Stomach smooth muscle (tissue), 2 donors: ENCODE measurements around the gene PALMD.

Experiments
- H3K27ac ChIP-seq: one replicate; pipeline ENCODE4 v1.7.0; 2013; ENCODE audit warnings: mild to moderate bottlenecking, low read length, inconsistent platforms
- H3K27me3 ChIP-seq, 2 donors: one replicate each; pipeline ENCODE4 v1.7.0; 2013; ENCODE audit warnings: low read length in 2 of 2; ENCODE audit not compliant: insufficient read depth in 2 of 2, control insufficient read depth in 1 of 2
- H3K36me3 ChIP-seq, 2 donors: one replicate each; pipeline ENCODE4 v1.7.0; 2013; ENCODE audit warnings: low read length in 2 of 2; ENCODE audit not compliant: control insufficient read depth in 2 of 2, insufficient read depth in 2 of 2
- H3K4me1 ChIP-seq: one replicate; pipeline ENCODE4 v1.7.0; 2013; ENCODE audit warnings: low read length; ENCODE audit not compliant: control insufficient read depth, insufficient read depth
- H3K4me3 ChIP-seq, 2 donors: one replicate each; pipeline ENCODE4 v1.7.0; 2013; ENCODE audit warnings: low read length in 2 of 2
- H3K9ac ChIP-seq, 2 donors: one replicate each; pipeline ENCODE4 v1.7.0; 2013; ENCODE audit warnings: low read length in 2 of 2, mild to moderate bottlenecking in 1 of 2
- H3K9me3 ChIP-seq, 2 donors: one replicate each; pipeline ENCODE4 v1.7.0; 2013; ENCODE audit warnings: low read length in 2 of 2; ENCODE audit not compliant: control insufficient read depth in 2 of 2
- donor health status: healthy.
- donor health status: Pancreatic carcinoma.

Gene PALMD

GRCh38 chr1:99645699-99646531 lies at the start of gene PALMD:
TSS of gene PALMD (plus strand) at chr1:99646113. CDS start at chr1:99646318, 205 bp downstream.
- H3K9ac ChIP-seq = peak within 1 kb of the TSS; percentile 16 to 48
- H3K36me3 ChIP-seq = no peaks in the 10 kb centered on the region
- no peaks in the 10 kb centered on the region for H3K9me3 ChIP-seq
- no peaks in the 10 kb centered on the region for H3K27me3 ChIP-seq
- H3K4me1 ChIP-seq = peaks cover 3% of the 10 kb centered on the region
- peak within 1 kb of the TSS; percentile 51 to 70 for H3K4me3 ChIP-seq
- H3K27ac ChIP-seq = peak within 1 kb of the TSS; percentile 46

- H3K4me3 ChIP-seq = no peak overlapping the region
- H3K27me3 ChIP-seq = no peaks in the 10 kb centered on the region
- no peaks in the 10 kb centered on the region for H3K36me3 ChIP-seq
- no peak overlapping the region for H3K27ac ChIP-seq
- H3K4me1 ChIP-seq = no peaks in the 10 kb centered on the region
- H3K9me3 ChIP-seq = no peaks in the 10 kb centered on the region
- no peak overlapping the region for H3K9ac ChIP-seq
These were observed 47.0 kb upstream of the PALMD start for GRCh38 chr1:99598738-99599411.

- Histone ChIP-seq H3K36me3 (no peaks in the 10 kb centered on the region), H3K9me3 (no peaks in the 10 kb centered on the region), H3K4me3 (no peak overlapping the region), H3K9ac (no peak overlapping the region), H3K4me1 (no peaks in the 10 kb centered on the region), H3K27ac (no peak overlapping the region), H3K27me3 (no peaks in the 10 kb centered on the region)
These were observed 46.2 kb upstream of the PALMD start for GRCh38 chr1:99599678-99600175.

- Histone ChIP-seq H3K36me3 (no peaks in the 10 kb centered on the region), H3K27me3 (no peaks in the 10 kb centered on the region), H3K9ac (no peak overlapping the region), H3K4me1 (no peaks in the 10 kb centered on the region), H3K9me3 (no peaks in the 10 kb centered on the region), H3K27ac (no peak overlapping the region), H3K4me3 (no peak overlapping the region)
These were observed 45.1 kb upstream of the PALMD start for GRCh38 chr1:99600782-99601181.

GRCh38 chr1:99601208-99601607 lies 44.7 kb upstream of the PALMD start:
- Histone ChIP-seq H3K36me3 (no peaks in the 10 kb centered on the region), H3K9ac (no peak overlapping the region), H3K4me1 (no peaks in the 10 kb centered on the region), H3K27me3 (no peaks in the 10 kb centered on the region), H3K27ac (no peak overlapping the region), H3K9me3 (no peaks in the 10 kb centered on the region), H3K4me3 (no peak overlapping the region)

- Histone ChIP-seq H3K27me3 (no peaks in the 10 kb centered on the region), H3K27ac (no peak overlapping the region), H3K36me3 (no peaks in the 10 kb centered on the region), H3K9ac (no peak overlapping the region), H3K9me3 (no peaks in the 10 kb centered on the region), H3K4me3 (no peak overlapping the region), H3K4me1 (no peaks in the 10 kb centered on the region)
These were observed 44.1 kb upstream of the PALMD start for GRCh38 chr1:99601709-99602403.

- Histone ChIP-seq H3K4me1 (no peaks in the 10 kb centered on the region), H3K9ac (no peak overlapping the region), H3K4me3 (no peak overlapping the region), H3K9me3 (no peaks in the 10 kb centered on the region), H3K36me3 (no peaks in the 10 kb centered on the region), H3K27ac (no peak overlapping the region), H3K27me3 (no peaks in the 10 kb centered on the region)
These were observed 43.4 kb upstream of the PALMD start for GRCh38 chr1:99602404-99602969.

GRCh38 chr1:99603699-99604560 lies 42.0 kb upstream of the PALMD start:
- Histone ChIP-seq H3K36me3 (no peaks in the 10 kb centered on the region), H3K27ac (no peak overlapping the region), H3K4me1 (no peaks in the 10 kb centered on the region), H3K9ac (no peak overlapping the region), H3K9me3 (no peaks in the 10 kb centered on the region), H3K4me3 (no peak overlapping the region), H3K27me3 (no peaks in the 10 kb centered on the region)

GRCh38 chr1:99606306-99606705 lies 39.6 kb upstream of the PALMD start:
- no peaks in the 10 kb centered on the region for H3K4me1 ChIP-seq
- H3K36me3 ChIP-seq = no peaks in the 10 kb centered on the region
- H3K9ac ChIP-seq = no peak overlapping the region
- H3K9me3 ChIP-seq = no peaks in the 10 kb centered on the region
- H3K4me3 ChIP-seq = no peak overlapping the region
- H3K27me3 ChIP-seq = no peaks in the 10 kb centered on the region
- H3K27ac ChIP-seq = no peak overlapping the region

GRCh38 chr1:99607590-99607989 lies 38.3 kb upstream of the PALMD start:
- no peaks in the 10 kb centered on the region for H3K9me3 ChIP-seq
- H3K9ac ChIP-seq = no peak overlapping the region
- H3K27me3 ChIP-seq = no peaks in the 10 kb centered on the region
- no peaks in the 10 kb centered on the region for H3K36me3 ChIP-seq
- H3K4me3 ChIP-seq = no peak overlapping the region
- no peaks in the 10 kb centered on the region for H3K4me1 ChIP-seq
- H3K27ac ChIP-seq = no peak overlapping the region
